HL-60 (cell line): ENCODE data around the gene PTBP3.

Experiments used
- CTCF ChIP-seq: IDR thresholded peaks from one replicate; pipeline ENCODE4 v1.5.1; 2011; ENCODE audit warnings: low read length, control low read depth, inconsistent platforms; ENCODE audit not compliant: insufficient read depth
- POLR2AphosphoS5 ChIP-seq: IDR thresholded peaks from 2 replicates; pipeline ENCODE4 v1.6.1; 2012; ENCODE audit warnings: low read depth
- REST ChIP-seq: IDR thresholded peaks from 2 replicates; pipeline ENCODE4 v1.6.1; 2012; ENCODE audit warnings: low read depth; ENCODE audit not compliant: insufficient replicate concordance

- TF ChIP-seq CTCF (no peak), REST (no peak), POLR2AphosphoS5 (no peak)
Measured at GRCh38 chr9:112193572-112194288, 139.7 kb downstream of the PTBP3 start.
